ENCODE measurements around the gene IGSF8. TPM values are rescaled to one million over a fixed set of nuclear protein-coding genes. Genes with fewer than 3 reads are reported as not detected.
A peak's percentile ranks its signal among the peaks of the same experiment; 100 is the strongest.

IGSF8 gene
- total RNA-seq, 1 donor from 2014 or later = 28.4 TPM

- Mint-ChIP-seq H3K9me3 (no peaks in the 10 kb centered on the region), H3K4me3 (peak overlapping the region; percentile 85), H3K27ac (ENCODE audit: unreplicated experiment) (peak overlapping the region; percentile 97), H3K4me1 (peaks cover 77% of the 10 kb centered on the region), H3K36me3 (ENCODE audit: low read depth) (no peaks in the 10 kb centered on the region), H3K27me3 (ENCODE audit: low read depth) (no peaks in the 10 kb centered on the region)
- DNase-seq (ENCODE audit: low read depth, low spot score) = peak; percentile 57
- TF ChIP-seq CTCF (conservative IDR thresholded peaks at IDR 0.05) = peak; percentile 64
These were observed 10.7 kb upstream of the IGSF8 start for GRCh38 chr1:160108888-160109662.

GRCh38 chr1:160107512-160107911, 9.1 kb upstream of the IGSF8 start:
- no peaks in the 10 kb centered on the region for H3K36me3 Mint-ChIP-seq (ENCODE audit: low read depth)
- H3K4me3 Mint-ChIP-seq = no peak overlapping the region
- no peaks in the 10 kb centered on the region for H3K9me3 Mint-ChIP-seq
- H3K4me1 Mint-ChIP-seq = peaks cover 77% of the 10 kb centered on the region
- H3K27ac Mint-ChIP-seq (ENCODE audit: unreplicated experiment) = peak overlapping the region; percentile 65
- no peak for DNase-seq (ENCODE audit: low read depth, low spot score)
- no peaks in the 10 kb centered on the region for H3K27me3 Mint-ChIP-seq (ENCODE audit: low read depth)
- TF ChIP-seq CTCF (conservative IDR thresholded peaks at IDR 0.05) = no peak

GRCh38 chr1:160105155-160105554, 6.7 kb upstream of the IGSF8 start:
- no peak overlapping the region for H3K27ac Mint-ChIP-seq (ENCODE audit: unreplicated experiment)
- H3K36me3 Mint-ChIP-seq (ENCODE audit: low read depth) = no peaks in the 10 kb centered on the region
- DNase-seq (ENCODE audit: low read depth, low spot score) = no peak
- H3K9me3 Mint-ChIP-seq = no peaks in the 10 kb centered on the region
- peaks cover 79% of the 10 kb centered on the region for H3K4me1 Mint-ChIP-seq
- TF ChIP-seq CTCF (conservative IDR thresholded peaks at IDR 0.05) = no peak
- H3K4me3 Mint-ChIP-seq = no peak overlapping the region
- H3K27me3 Mint-ChIP-seq (ENCODE audit: low read depth) = no peaks in the 10 kb centered on the region

- H3K9me3 Mint-ChIP-seq = no peaks in the 10 kb centered on the region
- H3K27ac Mint-ChIP-seq (ENCODE audit: unreplicated experiment) = peak overlapping the region; percentile 13
- H3K27me3 Mint-ChIP-seq (ENCODE audit: low read depth) = no peaks in the 10 kb centered on the region
- H3K4me1 Mint-ChIP-seq = peaks cover 73% of the 10 kb centered on the region
- DNase-seq (ENCODE audit: low read depth, low spot score) = no peak
- TF ChIP-seq CTCF (conservative IDR thresholded peaks at IDR 0.05) = no peak
- peak overlapping the region; percentile 50 for H3K4me3 Mint-ChIP-seq
- H3K36me3 Mint-ChIP-seq (ENCODE audit: low read depth) = no peaks in the 10 kb centered on the region
These were observed 6.1 kb upstream of the IGSF8 start for GRCh38 chr1:160104486-160104885.

GRCh38 chr1:160103658-160104408, 5.4 kb upstream of the IGSF8 start:
- peak overlapping the region; percentile 9 for H3K4me3 Mint-ChIP-seq
- no peak for DNase-seq (ENCODE audit: low read depth, low spot score)
- H3K4me1 Mint-ChIP-seq = peaks cover 70% of the 10 kb centered on the region
- no peaks in the 10 kb centered on the region for H3K36me3 Mint-ChIP-seq (ENCODE audit: low read depth)
- H3K27ac Mint-ChIP-seq (ENCODE audit: unreplicated experiment) = peak overlapping the region; percentile 35
- H3K27me3 Mint-ChIP-seq (ENCODE audit: low read depth) = no peaks in the 10 kb centered on the region
- H3K9me3 Mint-ChIP-seq = no peaks in the 10 kb centered on the region
- no peak for TF ChIP-seq CTCF (conservative IDR thresholded peaks at IDR 0.05)
